Mesenteric fat pad (tissue), 1 donor: ENCODE data around the gene ATP1A4. TPM values are rescaled to one million over a fixed set of nuclear protein-coding genes. Genes with fewer than 3 reads are reported as not detected.

ENCODE experiments used
- DNase-seq: peaks from one replicate; pipeline ENCODE4 v3.0.0-alpha.2; 2020; ENCODE audit warnings: low spot score
- total RNA-seq: library from RNA; stranded (reverse); fragmentation: NEBNext Ultra II Directional; extraction: Animal tissue kit (Norgen Biotek cat#: 25700); gene quantifications from one replicate; pipeline ENCODE4 v1.2.1, GENCODE V29; 2021
- donor health status: DM: yes; HTN: yes; CAD: no.

ATP1A4 gene
- total RNA-seq, 1 donor from 2014 or later, result 0.39 TPM

GRCh38 chr1:160224606-160225005 lies 73.2 kb downstream of the ATP1A4 start:
- no peak for DNase-seq

GRCh38 chr1:160225345-160225744 lies 73.9 kb downstream of the ATP1A4 start:
- no peak for DNase-seq

- no peak for DNase-seq
Observed at GRCh38 chr1:160226623-160227022, 75.2 kb downstream of the ATP1A4 start.

GRCh38 chr1:160227034-160227433 lies 75.6 kb downstream of the ATP1A4 start:
- no peak for DNase-seq

- DNase-seq, result no peak
Observed at GRCh38 chr1:160227561-160227960, 76.2 kb downstream of the ATP1A4 start.

GRCh38 chr1:160228431-160228830 lies 77.0 kb downstream of the ATP1A4 start:
- no peak for DNase-seq

GRCh38 chr1:160232911-160233310 lies 81.5 kb downstream of the ATP1A4 start:
- DNase-seq, result no peak

Other genes starting within 250 kb of the ATP1A4 start
- gene TAGLN2, start 226.1 kb upstream of the ATP1A4 start, total RNA-seq, result 314 TPM
- 0.13 TPM for gene IGSF9, start 206.0 kb upstream of the ATP1A4 start, total RNA-seq
- not detected for gene SLAMF9, start 197.4 kb upstream of the ATP1A4 start, total RNA-seq
- 4.1 TPM for gene PIGM, start 119.6 kb upstream of the ATP1A4 start, total RNA-seq
- 0.16 TPM for gene KCNJ10, start 81.4 kb upstream of the ATP1A4 start, total RNA-seq
- not detected for gene KCNJ9, start 70.1 kb upstream of the ATP1A4 start, total RNA-seq
- 20.4 TPM for gene IGSF8, start 53.0 kb upstream of the ATP1A4 start, total RNA-seq
- gene ATP1A2, start 35.8 kb upstream of the ATP1A4 start, total RNA-seq, result 31.2 TPM
- gene CASQ1, start 39.0 kb downstream of the ATP1A4 start, total RNA-seq, result 0.39 TPM
- 486 TPM for gene PEA15, start 53.8 kb downstream of the ATP1A4 start, total RNA-seq
- gene DCAF8, start 110.9 kb downstream of the ATP1A4 start, total RNA-seq, result 127 TPM
- 144 TPM for gene PEX19, start 133.5 kb downstream of the ATP1A4 start, total RNA-seq
- 228 TPM for gene COPA, start 191.6 kb downstream of the ATP1A4 start, total RNA-seq
- 102 TPM for gene NCSTN, start 191.8 kb downstream of the ATP1A4 start, total RNA-seq
- 0.42 TPM for gene NHLH1, start 215.5 kb downstream of the ATP1A4 start, total RNA-seq
- gene VANGL2, start 249.0 kb downstream of the ATP1A4 start, total RNA-seq, result 1.7 TPM